Activated CD8-positive, alpha-beta memory T cell treated with anti-CD3 and anti-CD28 coated beads, Interleukin-2, amount 50 U/mL, for 1 hour (primary cell): Measurements from ENCODE around the gene ZNF331.

ENCODE experiments used
- DNase-seq: peaks from one replicate; pipeline ENCODE4 v3.0.0-alpha.2; 2020; ENCODE audit errors: extremely low read depth

Gene ZNF331

GRCh38 chr19:53520547-53521372, 17.2 kb upstream of the ZNF331 start:
- DNase-seq: peak; percentile 71

- no peak for DNase-seq
Observed at GRCh38 chr19:53521373-53522202, 16.4 kb upstream of the ZNF331 start.

- no peak for DNase-seq
Observed at GRCh38 chr19:53525922-53526321, 12.0 kb upstream of the ZNF331 start.

- DNase-seq: no peak
Observed at GRCh38 chr19:53530622-53531021, 7.3 kb upstream of the ZNF331 start.

- DNase-seq: no peak
Observed at GRCh38 chr19:53531457-53531856, 6.5 kb upstream of the ZNF331 start.

GRCh38 chr19:53532362-53532761, 5.6 kb upstream of the ZNF331 start:
- DNase-seq: no peak

GRCh38 chr19:53536225-53536548, 1.8 kb upstream of the ZNF331 start:
- DNase-seq: no peak

GRCh38 chr19:53537121-53537520, 824 bp upstream of the ZNF331 start:
- no peak for DNase-seq

- DNase-seq: no peak
Observed at GRCh38 chr19:53538378-53539109, 599 bp downstream of the ZNF331 start.

- DNase-seq: no peak
Observed at GRCh38 chr19:53540091-53540490, 2.1 kb downstream of the ZNF331 start.

- no peak for DNase-seq
Observed at GRCh38 chr19:53541971-53542370, 4.0 kb downstream of the ZNF331 start.

- no peak for DNase-seq
Observed at GRCh38 chr19:53545271-53546065, 7.5 kb downstream of the ZNF331 start.

- DNase-seq: no peak
Observed at GRCh38 chr19:53546758-53547513, 9.0 kb downstream of the ZNF331 start.

GRCh38 chr19:53549340-53549739, 11.4 kb downstream of the ZNF331 start:
- no peak for DNase-seq

GRCh38 chr19:53552001-53552721, 14.2 kb downstream of the ZNF331 start:
- DNase-seq: no peak

- no peak for DNase-seq
Observed at GRCh38 chr19:53553156-53553555, 15.2 kb downstream of the ZNF331 start.

- peak; percentile 87 for DNase-seq
Observed at GRCh38 chr19:53553865-53554791, 16.2 kb downstream of the ZNF331 start.

- DNase-seq: no peak
Observed at GRCh38 chr19:53554804-53555203, 16.9 kb downstream of the ZNF331 start.

- DNase-seq: no peak
Observed at GRCh38 chr19:53555352-53555751, 17.4 kb downstream of the ZNF331 start.
